HEK293 (cell line): ENCODE results near the gene RGS12.

Experiments used
- CTCF ChIA-PET: fragments of 350-600 bp; formaldehyde crosslinking; extraction: SDS; loops from one replicate; lab custom pipeline; 2021; ENCODE audit warnings: antibody characterized with exemption; lab: Yijun Ruan, JAX
- POLR2A ChIA-PET: fragments of 300-600 bp; formaldehyde crosslinking; extraction: SDS; loops from one replicate; lab custom pipeline; 2020; ENCODE audit warnings: antibody characterized with exemption, inconsistent platforms; lab: Yijun Ruan, JAX
- H3K27ac ChIP-seq: fragments of 200-500 bp; sonication (Bioruptor generic); 2 replicates; pipeline ENCODE4 v1.5.1; 2014; ENCODE audit warnings: low read depth, low read length, control low read depth, inconsistent platforms; ENCODE audit errors: extremely low read depth
- H3K36me3 ChIP-seq, 2 experiments: fragments of 200-500 bp in 1 of 2; sonication (Bioruptor generic) in 1 of 2; 1 replicate in 1 of 2; 2 replicates in 1 of 2; pipeline ENCODE4 v1.5.1; 2014 to 2017; ENCODE audit warnings: inconsistent platforms in 2 of 2, low read length in 2 of 2; ENCODE audit not compliant: control insufficient read depth in 2 of 2, insufficient read depth in 1 of 2
- H3K4me1 ChIP-seq: fragments of 200-500 bp; sonication (Bioruptor generic); 2 replicates; pipeline ENCODE4 v1.5.1; 2014; ENCODE audit warnings: mild to moderate bottlenecking, low read length, inconsistent platforms; ENCODE audit not compliant: control insufficient read depth, insufficient read depth
- H3K4me3 ChIP-seq: 2 replicates; pipeline ENCODE4 v1.5.1; 2011; ENCODE audit warnings: low read depth, mild to moderate bottlenecking, control low read depth, low read length, moderate library complexity
- H3K9me3 ChIP-seq: fragments of 200-500 bp; sonication (Bioruptor generic); 2 replicates; pipeline ENCODE4 v1.5.1; 2014; ENCODE audit warnings: low read depth, low read length, inconsistent platforms; ENCODE audit not compliant: control insufficient read depth, insufficient read depth
- CTCF ChIP-seq: fragments of 450-650 bp; formaldehyde crosslinking; IDR thresholded peaks from 2 replicates; pipeline ENCODE4 v1.5.1; 2016; ENCODE audit warnings: missing biosample characterization, missing genetic modification characterization
- ELK4 ChIP-seq: IDR thresholded peaks from 2 replicates; pipeline ENCODE4 v1.6.1; 2011; ENCODE audit warnings: mild to moderate bottlenecking, low read depth, low read length, borderline replicate concordance
- GLIS1 ChIP-seq: fragments of 450-650 bp; formaldehyde crosslinking; IDR thresholded peaks from 2 replicates; pipeline ENCODE4 v1.5.1; 2016; ENCODE audit warnings: missing biosample characterization, missing genetic modification characterization
- MYNN ChIP-seq: fragments of 450-650 bp; formaldehyde crosslinking; IDR thresholded peaks from 2 replicates; pipeline ENCODE4 v1.5.1; 2016; ENCODE audit warnings: missing biosample characterization, missing genetic modification characterization, borderline replicate concordance
- SCRT1 ChIP-seq: fragments of 450-650 bp; formaldehyde crosslinking; IDR thresholded peaks from 2 replicates; pipeline ENCODE4 v1.5.1; 2016; ENCODE audit warnings: missing biosample characterization, missing genetic modification characterization, borderline replicate concordance
- SP3 ChIP-seq: fragments of 450-650 bp; formaldehyde crosslinking; IDR thresholded peaks from 2 replicates; pipeline ENCODE4 v1.5.1; 2016; ENCODE audit warnings: missing biosample characterization, missing genetic modification characterization
- ZBTB20 ChIP-seq: fragments of 450-650 bp; formaldehyde crosslinking; IDR thresholded peaks from 2 replicates; pipeline ENCODE4 v1.5.1; 2016; ENCODE audit warnings: missing biosample characterization, missing genetic modification characterization
- ZBTB26 ChIP-seq: fragments of 450-650 bp; formaldehyde crosslinking; optimal IDR thresholded peaks from 2 replicates; pipeline ENCODE3; 2016; ENCODE audit warnings: missing biosample characterization, mild to moderate bottlenecking, missing genetic modification characterization
- ZBTB8A ChIP-seq: fragments of 450-650 bp; formaldehyde crosslinking; IDR thresholded peaks from 2 replicates; pipeline ENCODE4 v1.5.1; 2016; ENCODE audit warnings: missing biosample characterization, missing genetic modification characterization
- ZIC2 ChIP-seq: fragments of 450-650 bp; formaldehyde crosslinking; IDR thresholded peaks from 2 replicates; pipeline ENCODE4 v1.5.1; 2016; ENCODE audit warnings: missing biosample characterization, missing genetic modification characterization
- ZNF214 ChIP-seq: fragments of 450-650 bp; formaldehyde crosslinking; IDR thresholded peaks from 2 replicates; pipeline ENCODE4 v1.5.1; 2017; ENCODE audit warnings: missing biosample characterization, mild to moderate bottlenecking, missing genetic modification characterization, borderline replicate concordance
- ZNF324 ChIP-seq: fragments of 450-650 bp; formaldehyde crosslinking; IDR thresholded peaks from 2 replicates; pipeline ENCODE4 v1.5.1; 2016; ENCODE audit warnings: missing biosample characterization, missing genetic modification characterization
- ZNF335 ChIP-seq: fragments of 450-650 bp; formaldehyde crosslinking; conservative IDR thresholded peaks from 2 replicates; pipeline ENCODE4 v1.5.1; 2016; ENCODE audit warnings: missing biosample characterization, missing genetic modification characterization
- ZNF341 ChIP-seq: fragments of 450-650 bp; formaldehyde crosslinking; IDR thresholded peaks from 2 replicates; pipeline ENCODE4; 2016; ENCODE audit warnings: low read depth, missing biosample characterization, missing genetic modification characterization
- ZNF514 ChIP-seq: fragments of 450-650 bp; formaldehyde crosslinking; IDR thresholded peaks from 2 replicates; pipeline ENCODE4 v1.5.1; 2016; ENCODE audit warnings: missing biosample characterization, missing genetic modification characterization
- ZNF555 ChIP-seq: fragments of 450-650 bp; formaldehyde crosslinking; conservative IDR thresholded peaks from 2 replicates; pipeline ENCODE4 v1.5.1; 2017; ENCODE audit warnings: missing biosample characterization, mild to moderate bottlenecking, missing genetic modification characterization, inconsistent platforms
- ZNF639 ChIP-seq: fragments of 450-650 bp; formaldehyde crosslinking; IDR thresholded peaks from 2 replicates; pipeline ENCODE4 v1.5.1; 2016; ENCODE audit warnings: missing biosample characterization, missing genetic modification characterization
- ZNF704 ChIP-seq: fragments of 450-650 bp; formaldehyde crosslinking; IDR thresholded peaks from 2 replicates; pipeline ENCODE4 v1.5.1; 2016; ENCODE audit warnings: missing biosample characterization, missing genetic modification characterization
- ZSCAN16 ChIP-seq: fragments of 450-650 bp; formaldehyde crosslinking; IDR thresholded peaks from 2 replicates; pipeline ENCODE4 v1.5.1; 2016; ENCODE audit warnings: missing biosample characterization, missing genetic modification characterization

The RGS12 gene

GRCh38 chr4:3291969-3292570, 751 bp upstream of the RGS12 start (continued):
- no peak for TF ChIP-seq CTCF (tag by site-specific recombination)
- TF ChIP-seq ZNF214 (tag by site-specific recombination) = no peak
- no peak for TF ChIP-seq ZNF704 (tag by site-specific recombination)

GRCh38 chr4:3293401-3294391, 875 bp downstream of the RGS12 start:
- peak overlapping the region; percentile 57 for H3K4me3 ChIP-seq
- H3K4me1 ChIP-seq = no peaks in the 10 kb centered on the region
- peak; percentile 36; the same call in 1 of the 2 replicates for TF ChIP-seq GLIS1 (tag by site-specific recombination)
- TF ChIP-seq ZBTB20 = peak; percentile 68
- peak; percentile 31 for TF ChIP-seq ZBTB26 (tag by site-specific recombination)
- TF ChIP-seq ZNF335 (tag by site-specific recombination) = peak; percentile 65; the same call in 1 of the 2 replicates
- no peak for TF ChIP-seq ZNF639 (tag by site-specific recombination)
- no peak for TF ChIP-seq SP3 (tag by site-specific recombination)
- no peak for TF ChIP-seq ZNF324
- no peak for TF ChIP-seq ZNF555 (tag by site-specific recombination)
- TF ChIP-seq ZBTB8A (tag by site-specific recombination) = peak; percentile 51
- H3K27ac ChIP-seq = peak overlapping the region; percentile 37; the same call in 1 of the 2 replicates
- no peaks in the 10 kb centered on the region for H3K36me3 ChIP-seq
- CTCF ChIA-PET = interaction anchor here (0.7 kb wide), 1 partner anchor 144 kb away, joined by 3 read pairs; no protein-coding TSS in a partner anchor
- POLR2A ChIA-PET = interaction anchor here (0.8 kb wide), 1 partner anchor 11 kb away, joined by 3 read pairs; no protein-coding TSS in a partner anchor
- no peaks in the 10 kb centered on the region for H3K9me3 ChIP-seq

- Histone ChIP-seq H3K27ac (no peak overlapping the region), H3K9me3 (no peaks in the 10 kb centered on the region), H3K4me1 (no peaks in the 10 kb centered on the region), H3K36me3 (no peaks in the 10 kb centered on the region), H3K4me3 (no peak overlapping the region)
- POLR2A ChIA-PET = interaction anchor here (0.8 kb wide), 1 partner anchor 10 kb away, joined by 3 read pairs; no protein-coding TSS in a partner anchor
- CTCF ChIA-PET = interaction anchor here (0.6 kb wide), 1 partner anchor 739 kb away, joined by 3 read pairs; no protein-coding TSS in a partner anchor
- TF ChIP-seq ZSCAN16 (tag by site-specific recombination) = no peak
- no peak for TF ChIP-seq ZNF514
- peak; percentile 61 for TF ChIP-seq ZNF341 (tag by site-specific recombination)
- peak; percentile 41; the same call in 1 of the 2 replicates for TF ChIP-seq ZIC2 (tag by site-specific recombination)
- TF ChIP-seq MYNN (tag by site-specific recombination) = no peak
- no peak for TF ChIP-seq ELK4
- peak; percentile 56; the same call in 1 of the 2 replicates for TF ChIP-seq SCRT1 (tag by site-specific recombination)
Measured at GRCh38 chr4:3294401-3295241, 1.8 kb downstream of the RGS12 start.
